HL-60 (cell line): Measurements from ENCODE around the gene GPR137.

Source experiments
- DNase-seq, 2 experiments: peaks; one replicate each; pipeline ENCODE4 v3.0.0-alpha.2; 2010 to 2020; ENCODE audit warnings: low read depth in 1 of 2, low spot score in 1 of 2
- H3K27ac ChIP-seq: fragments of 250-450 bp; sonication (Bioruptor Pico); replicated peaks from 2 replicates; pipeline ENCODE4 v1.5.1; 2020; ENCODE audit warnings: mild to moderate bottlenecking, moderate library complexity
- H3K27me3 ChIP-seq: fragments of 250-450 bp; sonication (Bioruptor Pico); 2 replicates; pipeline ENCODE4 v1.5.1; 2021; ENCODE audit warnings: mild to moderate bottlenecking, moderate library complexity; ENCODE audit not compliant: insufficient read depth, poor library complexity, severe bottlenecking
- H3K4me3 ChIP-seq: replicated peaks from 2 replicates; pipeline ENCODE4 v1.5.1; 2011; ENCODE audit warnings: mild to moderate bottlenecking, control low read depth, low read length; ENCODE audit not compliant: insufficient read depth
- GABPA ChIP-seq: IDR thresholded peaks from 2 replicates; pipeline ENCODE4 v1.6.1; 2012; ENCODE audit warnings: low read depth
- POLR2AphosphoS5 ChIP-seq: IDR thresholded peaks from 2 replicates; pipeline ENCODE4 v1.6.1; 2012; ENCODE audit warnings: low read depth
- SPI1 ChIP-seq: IDR thresholded peaks from 2 replicates; pipeline ENCODE4 v1.6.1; 2012; ENCODE audit warnings: low read depth, mild to moderate bottlenecking, borderline replicate concordance
- long read RNA-seq: library from polyadenylated mRNA; unstranded; transcript quantifications from one replicate; pipeline ENCODE4 v2.0.0, GENCODE V29; 2020
- TF ChIP-seq, protein P1 (sequence below): IDR thresholded peaks from one replicate; pipeline ENCODE4 v1.5.1; 2011; ENCODE audit warnings: low read length, control low read depth, inconsistent platforms; ENCODE audit not compliant: insufficient read depth
- TF ChIP-seq, protein P2 (sequence below): IDR thresholded peaks from 2 replicates; pipeline ENCODE4 v1.6.1; 2012; ENCODE audit warnings: low read depth; ENCODE audit not compliant: insufficient replicate concordance

GPR137 gene, protein sequence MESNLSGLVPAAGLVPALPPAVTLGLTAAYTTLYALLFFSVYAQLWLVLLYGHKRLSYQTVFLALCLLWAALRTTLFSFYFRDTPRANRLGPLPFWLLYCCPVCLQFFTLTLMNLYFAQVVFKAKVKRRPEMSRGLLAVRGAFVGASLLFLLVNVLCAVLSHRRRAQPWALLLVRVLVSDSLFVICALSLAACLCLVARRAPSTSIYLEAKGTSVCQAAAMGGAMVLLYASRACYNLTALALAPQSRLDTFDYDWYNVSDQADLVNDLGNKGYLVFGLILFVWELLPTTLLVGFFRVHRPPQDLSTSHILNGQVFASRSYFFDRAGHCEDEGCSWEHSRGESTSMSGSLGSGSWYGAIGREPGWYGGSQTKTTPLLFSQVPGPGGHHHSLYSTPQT
- long read RNA-seq, partial matches to known transcripts: 0 of 10 reads
- long read RNA-seq, other reads (novel, unspliced or antisense): 4 of 10 reads

DNA sequence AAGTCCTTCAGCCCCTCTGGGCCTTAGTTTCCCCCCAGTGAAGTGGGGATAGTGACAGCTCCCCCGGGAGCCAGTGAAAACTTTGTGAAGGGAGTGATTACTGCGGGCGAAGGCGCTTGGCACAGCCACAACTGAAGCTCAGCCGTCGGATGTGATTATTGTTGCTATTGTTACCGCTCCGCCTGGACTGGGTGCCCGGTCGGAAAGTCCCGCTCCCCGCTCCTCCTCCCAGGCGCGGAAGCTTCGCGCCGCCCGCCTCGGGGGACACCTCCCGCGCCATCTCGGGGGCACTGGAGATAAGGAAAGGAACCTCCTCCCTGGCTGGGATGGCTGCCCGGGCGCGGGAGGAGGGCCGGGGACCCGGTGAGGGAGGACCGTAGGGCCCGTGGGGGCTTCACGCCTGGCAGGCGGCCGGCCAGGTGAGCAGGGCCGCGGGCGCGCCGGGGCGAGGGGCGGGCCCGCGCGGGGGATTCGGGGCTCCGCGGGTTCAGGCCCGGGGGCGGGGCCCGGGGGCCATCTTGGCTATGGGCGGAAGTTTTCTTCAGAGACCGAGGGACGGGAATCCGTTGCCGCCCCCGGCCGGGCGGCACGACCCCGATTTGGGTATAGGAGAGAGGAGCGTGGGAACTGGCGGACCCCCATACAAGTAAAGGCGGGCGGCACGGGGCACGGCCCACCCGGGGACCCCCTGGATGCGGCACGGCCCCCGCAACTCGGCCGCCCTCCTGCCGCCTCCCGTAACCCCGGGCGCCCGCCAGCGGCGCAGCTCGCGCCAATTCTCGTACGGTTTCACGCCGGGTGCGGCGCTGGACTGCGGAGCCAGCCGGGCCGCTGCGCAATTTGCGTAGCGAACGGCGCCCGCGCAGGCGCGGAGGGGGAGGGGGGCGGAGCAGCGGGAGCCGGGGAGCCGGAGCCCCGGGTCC, at the start of gene GPR137:
Gene GPR137 (plus strand): TSS at position 887 of the 923 bp plus-strand sequence. CDS start 677 bp downstream, outside the sequence.
- H3K27ac ChIP-seq: peak within 1 kb of the TSS; percentile 77
- H3K27me3 ChIP-seq: peaks cover 1% of the 10 kb centered on the region
- peak within 1 kb of the TSS; percentile 79 for H3K4me3 ChIP-seq
- DNase-seq: peak; percentile 69 to 84
- peak; percentile 13; the same call in 1 of the 2 replicates for TF ChIP-seq POLR2AphosphoS5
- TF ChIP-seq GABPA: no peak

DNA sequence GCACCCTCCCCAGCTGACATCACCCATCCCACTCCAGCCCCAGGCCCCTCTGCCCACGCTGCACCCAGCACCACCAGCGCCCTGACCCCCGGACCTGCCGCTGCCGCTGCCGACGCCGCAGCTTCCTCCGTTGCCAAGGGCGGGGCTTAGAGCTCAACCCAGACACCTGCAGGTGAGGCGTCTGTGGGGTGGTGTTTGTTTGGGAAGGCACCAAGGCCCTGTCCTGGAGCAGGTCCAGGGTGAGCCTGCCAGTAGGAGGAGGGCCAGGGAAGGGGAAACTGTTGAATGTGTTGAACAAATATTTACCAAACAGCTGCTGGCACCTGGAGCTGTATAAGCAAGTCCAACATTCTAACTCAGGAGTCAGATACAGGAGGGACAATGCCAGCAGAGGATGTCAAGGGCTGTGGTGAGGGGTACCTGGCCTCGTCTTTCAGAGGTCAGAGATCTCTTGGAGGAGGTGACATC, 48.1 kb upstream of the GPR137 start:
- no peak overlapping the region for H3K4me3 ChIP-seq
- DNase-seq: no peak
- peak overlapping the region; percentile 97 for H3K27ac ChIP-seq
- TF ChIP-seq POLR2AphosphoS5: no peak
- TF ChIP-seq, protein P1, sequence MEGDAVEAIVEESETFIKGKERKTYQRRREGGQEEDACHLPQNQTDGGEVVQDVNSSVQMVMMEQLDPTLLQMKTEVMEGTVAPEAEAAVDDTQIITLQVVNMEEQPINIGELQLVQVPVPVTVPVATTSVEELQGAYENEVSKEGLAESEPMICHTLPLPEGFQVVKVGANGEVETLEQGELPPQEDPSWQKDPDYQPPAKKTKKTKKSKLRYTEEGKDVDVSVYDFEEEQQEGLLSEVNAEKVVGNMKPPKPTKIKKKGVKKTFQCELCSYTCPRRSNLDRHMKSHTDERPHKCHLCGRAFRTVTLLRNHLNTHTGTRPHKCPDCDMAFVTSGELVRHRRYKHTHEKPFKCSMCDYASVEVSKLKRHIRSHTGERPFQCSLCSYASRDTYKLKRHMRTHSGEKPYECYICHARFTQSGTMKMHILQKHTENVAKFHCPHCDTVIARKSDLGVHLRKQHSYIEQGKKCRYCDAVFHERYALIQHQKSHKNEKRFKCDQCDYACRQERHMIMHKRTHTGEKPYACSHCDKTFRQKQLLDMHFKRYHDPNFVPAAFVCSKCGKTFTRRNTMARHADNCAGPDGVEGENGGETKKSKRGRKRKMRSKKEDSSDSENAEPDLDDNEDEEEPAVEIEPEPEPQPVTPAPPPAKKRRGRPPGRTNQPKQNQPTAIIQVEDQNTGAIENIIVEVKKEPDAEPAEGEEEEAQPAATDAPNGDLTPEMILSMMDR: no peak
- TF ChIP-seq, protein P2, sequence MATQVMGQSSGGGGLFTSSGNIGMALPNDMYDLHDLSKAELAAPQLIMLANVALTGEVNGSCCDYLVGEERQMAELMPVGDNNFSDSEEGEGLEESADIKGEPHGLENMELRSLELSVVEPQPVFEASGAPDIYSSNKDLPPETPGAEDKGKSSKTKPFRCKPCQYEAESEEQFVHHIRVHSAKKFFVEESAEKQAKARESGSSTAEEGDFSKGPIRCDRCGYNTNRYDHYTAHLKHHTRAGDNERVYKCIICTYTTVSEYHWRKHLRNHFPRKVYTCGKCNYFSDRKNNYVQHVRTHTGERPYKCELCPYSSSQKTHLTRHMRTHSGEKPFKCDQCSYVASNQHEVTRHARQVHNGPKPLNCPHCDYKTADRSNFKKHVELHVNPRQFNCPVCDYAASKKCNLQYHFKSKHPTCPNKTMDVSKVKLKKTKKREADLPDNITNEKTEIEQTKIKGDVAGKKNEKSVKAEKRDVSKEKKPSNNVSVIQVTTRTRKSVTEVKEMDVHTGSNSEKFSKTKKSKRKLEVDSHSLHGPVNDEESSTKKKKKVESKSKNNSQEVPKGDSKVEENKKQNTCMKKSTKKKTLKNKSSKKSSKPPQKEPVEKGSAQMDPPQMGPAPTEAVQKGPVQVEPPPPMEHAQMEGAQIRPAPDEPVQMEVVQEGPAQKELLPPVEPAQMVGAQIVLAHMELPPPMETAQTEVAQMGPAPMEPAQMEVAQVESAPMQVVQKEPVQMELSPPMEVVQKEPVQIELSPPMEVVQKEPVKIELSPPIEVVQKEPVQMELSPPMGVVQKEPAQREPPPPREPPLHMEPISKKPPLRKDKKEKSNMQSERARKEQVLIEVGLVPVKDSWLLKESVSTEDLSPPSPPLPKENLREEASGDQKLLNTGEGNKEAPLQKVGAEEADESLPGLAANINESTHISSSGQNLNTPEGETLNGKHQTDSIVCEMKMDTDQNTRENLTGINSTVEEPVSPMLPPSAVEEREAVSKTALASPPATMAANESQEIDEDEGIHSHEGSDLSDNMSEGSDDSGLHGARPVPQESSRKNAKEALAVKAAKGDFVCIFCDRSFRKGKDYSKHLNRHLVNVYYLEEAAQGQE: no peak
- no peak for TF ChIP-seq GABPA
- TF ChIP-seq SPI1: no peak
- no peaks in the 10 kb centered on the region for H3K27me3 ChIP-seq

DNA sequence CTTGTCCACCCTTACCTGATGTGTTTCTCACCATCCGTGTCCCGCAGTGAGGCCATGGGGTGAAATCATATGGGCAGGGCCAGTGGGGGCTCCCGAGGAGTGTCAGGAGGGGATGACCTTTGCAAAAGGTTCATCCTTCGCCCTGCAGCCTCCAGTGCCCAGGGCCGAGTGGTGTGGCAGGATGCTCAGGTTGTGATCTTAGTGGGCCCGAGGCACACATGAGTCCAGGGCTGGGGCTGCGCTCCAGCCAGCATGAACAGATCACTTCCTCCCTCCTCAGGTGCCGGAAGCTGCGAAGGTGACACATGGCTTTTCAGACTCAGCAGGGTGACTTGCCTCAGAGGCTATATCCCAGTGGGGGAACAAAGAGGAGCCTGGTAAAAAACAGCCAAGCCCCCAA, 47.6 kb upstream of the GPR137 start:
- peak in 1 of 2 experiments; percentile 70 for DNase-seq
- Histone ChIP-seq H3K27ac (peak overlapping the region; percentile 97), H3K4me3 (no peak overlapping the region), H3K27me3 (no peaks in the 10 kb centered on the region)
- peak; percentile 78 for TF ChIP-seq SPI1
- TF ChIP-seq, protein P2: no peak

DNA sequence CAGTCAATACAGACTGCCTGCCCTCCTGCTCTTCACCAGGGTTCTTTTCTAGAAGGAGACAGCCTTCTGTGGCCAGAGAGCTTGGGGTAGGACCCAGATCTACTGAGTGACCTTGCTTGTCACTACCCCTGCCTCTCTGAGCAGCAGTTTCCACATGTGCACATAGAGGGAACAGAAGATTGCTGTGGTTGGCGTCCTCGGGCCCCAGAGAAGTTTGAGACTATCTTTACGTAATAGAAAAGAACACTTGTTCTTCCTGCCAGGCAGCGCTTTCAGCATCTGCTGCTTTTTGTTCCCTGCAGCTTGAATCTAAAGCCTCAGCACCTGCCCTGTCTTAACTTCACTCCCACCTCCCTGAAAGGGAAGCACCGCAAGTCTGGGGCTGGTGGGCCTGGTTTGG, 46.6 kb upstream of the GPR137 start:
- H3K27me3 ChIP-seq: no peaks in the 10 kb centered on the region
- TF ChIP-seq, protein P1: no peak
- TF ChIP-seq GABPA: 0 out of 2 replicates have a peak, but pooled peaks have one; percentile 12
- TF ChIP-seq POLR2AphosphoS5: peak; percentile 83
- TF ChIP-seq SPI1: no peak; the same call in 1 of the 2 replicates
- TF ChIP-seq, protein P2: no peak
- DNase-seq: peak in 1 of 2 experiments; percentile 90
- peak overlapping the region; percentile 97 for H3K27ac ChIP-seq
- H3K4me3 ChIP-seq: no peak overlapping the region
